ENCODE results near the gene PLXDC1. TPM values are rescaled to one million over a fixed set of nuclear protein-coding genes. Genes with fewer than 3 reads are reported as not detected.
A peak's percentile ranks its signal among the peaks of the same experiment; 100 is the strongest.

Gene PLXDC1
- total RNA-seq, 1 donor from 2014 or later, result 19.3 TPM

GRCh38 chr17:39084558-39084957, 66.9 kb downstream of the PLXDC1 start:
- intact Hi-C loops (cut with DNase I), result loop anchor here (5.0 kb wide), 1 partner anchor 68 kb away; the partner anchor contains the start of gene PLXDC1
- no peak for DNase-seq (ENCODE audit: missing footprints)
- no peak for ATAC-seq

DNA sequence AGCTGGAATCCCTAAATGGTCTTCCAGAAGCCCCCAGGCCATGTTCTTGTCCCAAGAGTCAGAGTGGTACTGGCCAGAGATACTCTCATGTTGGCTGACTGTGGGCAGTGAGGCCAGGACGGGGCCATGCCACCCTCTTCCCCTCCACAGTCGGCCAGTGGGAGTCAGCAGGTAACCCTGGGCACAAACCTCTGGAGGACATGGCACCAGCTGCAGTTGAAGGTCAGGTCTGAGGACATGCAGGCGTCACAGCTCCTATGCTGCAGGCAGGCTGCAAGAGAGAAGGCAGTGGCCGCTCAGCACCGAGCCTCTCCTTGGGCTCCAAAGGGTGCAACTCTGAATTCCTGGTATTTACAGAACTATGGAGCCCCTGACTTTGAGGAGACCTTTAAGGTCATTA, 68.2 kb downstream of the PLXDC1 start:
- peak; percentile 26 for ATAC-seq
- no peak for DNase-seq (ENCODE audit: missing footprints)
- intact Hi-C loops (cut with DNase I), result loop anchor here (5.0 kb wide), 1 partner anchor 69 kb away; the partner anchor contains the start of gene PLXDC1

GRCh38 chr17:39082482-39082881, 69.0 kb downstream of the PLXDC1 start:
- ATAC-seq (peak; percentile 85), DNase-seq (ENCODE audit: missing footprints) (no peak)
- intact Hi-C loops (cut with DNase I), result loop anchor here (5.0 kb wide), 1 partner anchor 70 kb away; the partner anchor contains the start of gene PLXDC1

GRCh38 chr17:39081851-39082250, 69.6 kb downstream of the PLXDC1 start:
- intact Hi-C loops (cut with DNase I), result loop anchor here (5.0 kb wide), 1 partner anchor 70 kb away; the partner anchor contains the start of gene PLXDC1
- no peak for DNase-seq (ENCODE audit: missing footprints)
- no peak for ATAC-seq

GRCh38 chr17:39080421-39081078, 70.9 kb downstream of the PLXDC1 start:
- ATAC-seq, result peak; percentile 61
- no peak for DNase-seq (ENCODE audit: missing footprints)
- intact Hi-C loops (cut with DNase I), result loop anchor here (5.0 kb wide), 1 partner anchor 72 kb away; the partner anchor contains the start of gene PLXDC1

DNA sequence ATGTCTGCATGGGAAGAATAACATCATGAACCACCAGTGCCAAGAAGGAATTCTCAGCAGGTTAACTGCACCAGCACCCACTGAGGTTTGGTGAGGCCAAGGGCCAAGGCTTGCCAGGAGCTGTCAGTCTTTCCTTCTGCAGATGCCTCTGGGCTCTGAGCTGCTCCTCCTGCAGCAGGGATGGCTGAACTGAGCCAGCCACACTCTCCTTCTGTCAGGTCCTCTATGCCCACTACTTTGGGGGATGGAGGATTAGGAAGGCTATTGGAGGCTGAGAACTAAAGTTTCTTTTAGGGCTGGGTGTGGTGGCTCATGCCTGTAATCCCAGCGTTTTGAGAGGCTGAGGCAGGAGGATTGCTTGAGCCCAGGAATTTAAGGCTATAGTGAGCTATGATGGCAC, 71.6 kb downstream of the PLXDC1 start:
- DNase-seq (ENCODE audit: missing footprints) (no peak), ATAC-seq (no peak)
- intact Hi-C loops (cut with DNase I), result loop anchor here (5.0 kb wide), 1 partner anchor 72 kb away; the partner anchor contains the start of gene PLXDC1

- intact Hi-C loops (cut with DNase I), result no loop called here
- no peak for DNase-seq (ENCODE audit: missing footprints)
- no peak for ATAC-seq
Observed at GRCh38 chr17:39077866-39078265, 73.6 kb downstream of the PLXDC1 start.

DNA sequence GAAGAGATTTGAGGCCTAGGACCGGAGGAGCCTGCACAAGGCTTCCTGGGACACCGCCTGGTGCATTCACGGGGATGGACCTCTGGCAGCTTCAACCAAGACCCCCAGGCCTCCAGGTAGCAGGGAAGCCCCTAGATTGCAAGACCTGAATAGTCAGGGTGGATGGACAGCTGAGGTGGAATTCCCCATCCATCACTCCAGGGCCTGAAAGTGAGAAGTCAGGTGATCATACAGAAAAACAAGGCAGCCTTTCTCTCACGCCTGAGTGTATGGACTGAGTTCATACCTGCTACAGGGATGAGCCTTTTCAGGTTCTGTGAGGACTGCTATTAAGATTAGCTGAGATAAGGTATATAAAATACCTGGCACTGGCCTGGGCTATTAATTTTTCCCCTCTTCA, 74.2 kb downstream of the PLXDC1 start:
- ATAC-seq (no peak), DNase-seq (ENCODE audit: missing footprints) (no peak)
- intact Hi-C loops (cut with DNase I), result no loop called here

GRCh38 chr17:39074676-39075075, 76.8 kb downstream of the PLXDC1 start:
- DNase-seq (ENCODE audit: missing footprints) (no peak), ATAC-seq (no peak)
- intact Hi-C loops (cut with DNase I), result no loop called here

DNA sequence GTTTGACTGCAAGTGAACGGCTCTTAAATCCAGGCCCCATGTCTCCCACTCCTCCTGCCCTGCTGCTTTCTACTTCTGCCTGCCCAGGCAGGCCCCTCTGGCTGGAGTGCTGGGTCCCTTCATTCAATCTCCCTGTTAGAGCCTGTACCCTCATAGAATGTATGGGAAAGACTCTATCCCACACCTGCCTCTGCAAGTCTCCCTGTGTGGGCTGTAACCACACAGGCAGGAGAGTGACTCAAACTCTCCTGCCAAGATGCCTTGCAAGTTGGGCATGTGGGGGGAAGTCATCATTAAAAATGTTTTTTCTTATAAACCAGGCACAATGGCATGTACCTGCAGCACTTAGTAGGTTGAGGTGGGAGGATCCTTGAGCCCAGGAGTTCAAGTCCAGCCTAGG, 77.5 kb downstream of the PLXDC1 start:
- intact Hi-C loops (cut with DNase I), result no loop called here
- ATAC-seq, result no peak
- DNase-seq (ENCODE audit: missing footprints), result no peak

DNA sequence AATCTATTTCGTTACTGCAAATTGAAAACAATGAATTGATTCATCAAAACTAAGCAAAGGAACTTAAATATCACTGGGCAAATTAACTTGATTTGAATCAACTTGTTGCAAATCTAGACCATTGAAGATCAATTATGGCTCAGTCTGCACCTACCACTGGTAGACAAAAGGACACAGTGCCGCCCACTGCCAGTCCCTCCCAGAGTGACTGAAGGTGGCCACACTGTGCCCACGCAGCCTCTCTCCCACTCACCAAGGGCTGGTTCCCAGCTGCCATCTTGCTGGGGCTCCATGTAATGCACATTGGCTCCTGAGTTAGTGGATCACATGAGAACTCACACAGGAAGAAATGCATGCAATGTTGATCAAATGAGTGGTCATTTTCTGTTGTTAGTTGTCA, 78.1 kb downstream of the PLXDC1 start:
- no peak for DNase-seq (ENCODE audit: missing footprints)
- ATAC-seq, result no peak
- intact Hi-C loops (cut with DNase I), result no loop called here

- no peak for ATAC-seq
- intact Hi-C loops (cut with DNase I), result no loop called here
- DNase-seq (ENCODE audit: missing footprints), result no peak
Observed at GRCh38 chr17:39071573-39071972, 79.9 kb downstream of the PLXDC1 start.

DNA sequence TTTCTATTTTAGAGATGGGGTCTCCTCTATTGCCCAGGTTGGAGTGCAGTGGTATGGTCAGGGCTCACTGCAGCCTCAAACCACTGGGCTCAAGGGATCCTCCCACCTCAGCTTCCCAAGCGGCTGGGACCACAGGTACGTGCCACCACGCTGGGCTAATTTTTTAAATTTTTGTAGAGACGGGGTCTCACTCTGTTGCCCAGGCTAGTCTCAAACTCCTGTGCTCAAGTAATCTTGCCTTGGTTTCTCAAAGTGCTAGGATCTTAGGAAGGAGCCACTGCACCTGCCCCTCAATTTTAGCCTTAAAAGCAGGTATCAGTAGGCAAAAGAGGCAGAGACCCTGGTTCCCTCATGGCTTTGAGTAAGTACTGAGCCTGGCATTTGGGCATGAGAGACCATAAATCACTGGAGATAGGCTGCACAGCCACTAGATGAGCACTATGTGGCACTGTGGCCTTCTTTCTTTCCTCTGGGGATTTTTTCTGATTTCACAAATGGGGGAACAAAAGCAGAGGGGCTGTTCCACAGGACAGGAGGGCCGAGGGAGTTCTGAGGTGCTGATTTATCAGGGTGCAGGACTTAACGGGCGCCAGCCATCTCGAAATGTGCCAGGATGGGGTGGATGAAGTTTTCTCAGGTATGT, 82.2 kb downstream of the PLXDC1 start:
- intact Hi-C loops (cut with DNase I), result loop anchor here (2.0 kb wide), 1 partner anchor 84 kb away; no protein-coding TSS in a partner anchor
- DNase-seq (ENCODE audit: missing footprints) (no peak), ATAC-seq (peak; percentile 62)

DNA sequence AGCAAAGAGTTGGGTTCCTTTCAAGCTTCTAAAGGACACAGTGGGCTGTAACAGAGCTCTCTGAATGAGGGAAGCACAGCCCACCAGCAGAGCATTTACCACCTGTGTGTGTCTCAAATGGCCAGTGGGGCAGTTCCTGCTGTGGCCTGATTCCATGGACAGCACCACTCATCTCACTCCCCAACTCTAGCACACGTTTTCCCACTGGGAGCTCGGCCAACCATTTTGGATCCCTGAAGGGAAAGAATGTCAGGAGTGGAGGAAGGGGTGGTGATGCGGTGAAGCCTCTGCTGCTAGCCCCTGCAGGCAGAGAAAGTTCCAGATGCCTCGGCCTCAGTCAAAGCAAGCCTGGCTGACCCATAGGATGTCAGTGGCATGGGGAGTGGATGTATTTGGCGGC, 86.6 kb downstream of the PLXDC1 start:
- ATAC-seq, result no peak
- intact Hi-C loops (cut with DNase I), result no loop called here
- no peak for DNase-seq (ENCODE audit: missing footprints)

DNA sequence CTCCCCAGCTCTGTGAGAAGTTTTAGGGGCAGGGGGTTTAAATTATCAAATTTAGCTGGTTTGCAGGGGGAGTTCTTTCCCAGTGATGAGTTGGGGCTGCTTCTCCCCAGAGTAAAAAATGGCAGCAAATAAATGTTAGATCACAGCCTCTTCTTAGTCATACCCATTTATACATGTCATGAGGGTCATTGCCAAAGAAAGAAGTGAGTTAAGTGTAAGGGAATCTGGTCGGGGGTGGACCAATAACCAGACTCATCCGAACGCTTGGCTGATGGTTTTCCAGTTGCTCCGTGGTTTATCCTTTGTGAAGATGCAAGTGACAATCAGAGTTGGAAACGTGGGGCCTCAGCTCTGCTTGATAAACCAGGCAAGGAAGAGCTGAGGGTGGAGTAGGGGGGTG, 87.1 kb downstream of the PLXDC1 start:
- intact Hi-C loops (cut with DNase I), result no loop called here
- ATAC-seq, result no peak
- DNase-seq (ENCODE audit: missing footprints), result no peak

DNA sequence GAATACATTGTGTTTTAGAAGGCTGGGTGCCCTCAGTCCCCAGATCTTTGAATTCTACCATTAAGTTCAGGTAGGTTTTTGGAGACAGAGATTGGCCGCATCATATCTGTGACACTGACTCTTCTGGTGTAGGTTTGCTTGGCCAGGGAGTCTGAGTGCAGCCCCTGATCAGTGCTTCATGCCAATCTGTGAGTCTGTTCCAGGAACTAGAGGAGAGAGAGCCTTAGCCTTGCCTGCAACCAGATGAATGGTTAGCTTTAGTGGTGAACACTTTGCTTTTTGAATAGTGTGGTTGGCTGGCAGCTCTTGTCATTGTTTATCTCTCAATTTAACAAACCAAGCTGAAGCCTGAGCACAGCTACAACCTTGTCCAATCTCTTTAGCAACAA, 87.8 kb downstream of the PLXDC1 start:
- DNase-seq (ENCODE audit: missing footprints), result no peak
- intact Hi-C loops (cut with DNase I), result no loop called here
- ATAC-seq, result no peak

- DNase-seq (ENCODE audit: missing footprints) (no peak), ATAC-seq (no peak)
- intact Hi-C loops (cut with DNase I), result no loop called here
Observed at GRCh38 chr17:39062846-39063680, 88.4 kb downstream of the PLXDC1 start.

- intact Hi-C loops (cut with DNase I), result loop anchor here (5.0 kb wide), 1 partner anchor 56 kb away; no protein-coding TSS in a partner anchor
Observed at GRCh38 chr17:39058524-39058923, 92.9 kb downstream of the PLXDC1 start.

GRCh38 chr17:39057701-39058206, 93.7 kb downstream of the PLXDC1 start:
- intact Hi-C loops (cut with DNase I), result loop anchor here (5.0 kb wide), 1 partner anchor 55 kb away; no protein-coding TSS in a partner anchor
- DNase-seq (ENCODE audit: missing footprints), result no peak
- no peak for ATAC-seq

More at GRCh38 chr17:39058524-39058923, 92.9 kb downstream of the PLXDC1 start:
- no peak for DNase-seq (ENCODE audit: missing footprints)
- no peak for ATAC-seq
